Body of pancreas (tissue), 4 donors: Measurements from ENCODE around the gene MRGPRD. TPM values are rescaled to one million over a fixed set of nuclear protein-coding genes. Genes with fewer than 3 reads are reported as not detected.

ENCODE experiments used
- ATAC-seq: fragments of 150-250 bp; one replicate; pipeline ENCODE4 v1.9.1; 2016
- DNase-seq, 4 donors: peaks; one replicate each; pipeline ENCODE4 v3.0.0-alpha.2; 2019
- H3K27ac ChIP-seq, 4 donors: fragments of 200-600 bp; sonication (generic); 1 replicate in 3 of 4; 2 replicates in 1 of 4; pipeline versions ENCODE4 v1.5.1 to v1.6.1; 2016 to 2019; ENCODE audit warnings: mild to moderate bottlenecking in 1 of 4, mixed read lengths in 1 of 4, moderate library complexity in 1 of 4
- H3K27me3 ChIP-seq, 2 donors: fragments of 200-600 bp; sonication (generic); one replicate each; pipeline ENCODE4 v1.6.0; 2016; ENCODE audit warnings: mild to moderate bottlenecking in 1 of 2
- H3K36me3 ChIP-seq, 2 donors: fragments of 200-600 bp; sonication (generic); replicated peaks in 1 of 2; 2 replicates each; pipeline ENCODE4 v1.5.1; 2016; ENCODE audit warnings: low read depth in 2 of 2; ENCODE audit not compliant: insufficient read depth in 1 of 2
- H3K4me1 ChIP-seq: fragments of 200-600 bp; sonication (generic); one replicate; pipeline ENCODE4 v1.6.0; 2016
- H3K4me3 ChIP-seq, 2 donors: fragments of 200-600 bp; sonication (generic); 1 replicate in 1 of 2; 2 replicates in 1 of 2; pipeline ENCODE4 v1.5.1; 2016 to 2019
- H3K9me3 ChIP-seq, 3 donors: fragments of 200-600 bp; sonication (generic); 1 replicate in 2 of 3; 2 replicates in 1 of 3; pipeline ENCODE4 v1.5.1; 2016
- CTCF ChIP-seq, 7 experiments: fragments of 450-650 bp in 4 of 7; fragments of 200-600 bp in 3 of 7; sonication (generic) in 3 of 7; IDR thresholded peaks; one replicate each; pipeline ENCODE4 v1.5.1; 2016 to 2019; ENCODE audit warnings: antibody characterized with exemption in 7 of 7
- POLR2A ChIP-seq, 3 donors: fragments of 450-650 bp; IDR thresholded peaks; one replicate each; pipeline ENCODE4 v1.6.1; 2016; ENCODE audit warnings: antibody characterized with exemption in 3 of 3, mild to moderate bottlenecking in 2 of 3
- WGBS, 2 donors: methylation state at CpG; one replicate each; pipeline ENCODE4 v1.1.5; 2017; 5-methylcytosine and 5-hydroxymethylcytosine counted together
- intact Hi-C: fragments of 100-400 bp; cut with DNase I; formaldehyde crosslinking; loops from one replicate; pipeline ENCODE4 v1.15.1; 2023
- total RNA-seq, 2 donors: library from RNA; depleted of rRNA; stranded (reverse); fragments of >200 nt; gene quantifications; one replicate each; pipeline ENCODE4 v1.1.0, GENCODE V29; 2016

Gene MRGPRD
- total RNA-seq, 2 donors from 2014 or later: not detected

- no peaks in the 10 kb centered on the region for H3K27me3 ChIP-seq
- DNase-seq (no peak), ATAC-seq (no peak)
- 0 to 5% methylated on average over 1 to 12 of the region's 12 CpGs for WGBS, 2 donors
- no peak overlapping the region for H3K27ac ChIP-seq
- H3K9me3 ChIP-seq: no peaks in the 10 kb centered on the region
- peaks cover 8% of the 10 kb centered on the region for H3K4me1 ChIP-seq
- no peak for TF ChIP-seq CTCF (IDR thresholded peaks at IDR 0.05)
- no peak for TF ChIP-seq POLR2A (IDR thresholded peaks at IDR 0.05)
- no peaks in the 10 kb centered on the region for H3K36me3 ChIP-seq
- H3K4me3 ChIP-seq: no peak overlapping the region
- intact Hi-C loops: no loop called here
Observed at GRCh38 chr11:68956142-68956541, 24.6 kb downstream of the MRGPRD start.

DNA sequence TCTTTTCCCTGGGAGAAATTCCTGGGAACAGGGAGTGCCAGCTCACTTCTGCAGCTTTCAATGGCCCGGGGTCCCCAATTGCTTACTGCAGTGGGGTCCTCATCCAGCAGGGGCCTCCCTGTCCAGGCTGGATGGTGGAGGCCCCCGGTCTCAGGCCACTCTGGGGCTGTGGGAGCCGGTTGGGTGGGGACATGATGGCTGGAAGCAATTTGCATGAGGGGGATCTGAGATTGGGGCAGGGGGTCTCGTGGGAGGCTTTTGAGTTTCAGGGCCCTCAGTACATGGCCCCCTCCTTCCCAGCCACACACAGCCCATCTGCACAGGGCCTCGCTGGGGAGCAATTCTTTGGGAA is 25.2 kb downstream of the MRGPRD start:
- TF ChIP-seq POLR2A (IDR thresholded peaks at IDR 0.05): no peak
- TF ChIP-seq CTCF (IDR thresholded peaks at IDR 0.05): no peak
- no peak for ATAC-seq
- Histone ChIP-seq H3K4me3 (no peak overlapping the region), H3K27ac (no peak overlapping the region), H3K4me1 (peaks cover 8% of the 10 kb centered on the region), H3K36me3 (no peaks in the 10 kb centered on the region), H3K9me3 (no peaks in the 10 kb centered on the region), H3K27me3 (no peaks in the 10 kb centered on the region)
- 10 to 28% methylated on average over 3 to 4 of the region's 5 CpGs for WGBS, 2 donors
- DNase-seq: no peak
- intact Hi-C loops: no loop called here

- H3K27me3 ChIP-seq: no peaks in the 10 kb centered on the region
- H3K4me3 ChIP-seq: no peak overlapping the region
- no peaks in the 10 kb centered on the region for H3K9me3 ChIP-seq
- TF ChIP-seq CTCF (IDR thresholded peaks at IDR 0.05): no peak
- no peak for TF ChIP-seq POLR2A (IDR thresholded peaks at IDR 0.05)
- intact Hi-C loops: no loop called here
- H3K36me3 ChIP-seq: no peaks in the 10 kb centered on the region
- no peak overlapping the region for H3K27ac ChIP-seq
- DNase-seq (peak in 2 of 4 donors; percentile 23 to 38), ATAC-seq (peak; percentile 33)
- 39 to 66% methylated on average over 10 to 30 of the region's 30 CpGs for WGBS, 2 donors
- H3K4me1 ChIP-seq: peaks cover 8% of the 10 kb centered on the region
Observed at GRCh38 chr11:68954836-68955606, 25.8 kb downstream of the MRGPRD start.

- TF ChIP-seq CTCF (IDR thresholded peaks at IDR 0.05): no peak
- TF ChIP-seq POLR2A (IDR thresholded peaks at IDR 0.05): no peak
- ATAC-seq (no peak), DNase-seq (no peak)
- H3K4me3 ChIP-seq: no peak overlapping the region
- no peaks in the 10 kb centered on the region for H3K27me3 ChIP-seq
- no peak overlapping the region for H3K27ac ChIP-seq
- intact Hi-C loops: no loop called here
- no peaks in the 10 kb centered on the region for H3K36me3 ChIP-seq
- no peaks in the 10 kb centered on the region for H3K9me3 ChIP-seq
- WGBS, 2 donors: 74 to 78% methylated on average over 2 to 9 of the region's 9 CpGs
- H3K4me1 ChIP-seq: peaks cover 14% of the 10 kb centered on the region
Observed at GRCh38 chr11:68950762-68951161, 30.0 kb downstream of the MRGPRD start.

DNA sequence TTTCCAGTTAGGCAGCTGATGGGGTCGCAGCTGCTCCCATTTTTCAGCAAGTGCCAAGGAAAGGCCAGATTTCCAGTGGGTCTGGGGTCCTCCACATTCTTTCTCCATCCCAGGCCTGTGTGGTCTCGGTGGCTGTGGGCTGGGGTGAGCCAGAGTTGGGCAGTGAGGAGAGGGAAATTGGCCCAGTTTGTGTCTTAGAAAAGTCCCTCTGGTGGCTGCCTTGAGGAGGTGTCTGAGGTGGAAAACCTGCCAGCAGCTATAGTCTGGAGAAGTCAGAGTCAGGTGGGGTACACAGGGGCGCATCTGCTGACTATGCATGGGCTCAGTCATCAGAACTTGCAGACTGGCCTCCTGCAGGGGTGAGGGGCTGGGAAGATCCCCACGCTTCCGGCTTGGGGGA is 30.5 kb downstream of the MRGPRD start:
- H3K27ac ChIP-seq: no peak overlapping the region
- no peaks in the 10 kb centered on the region for H3K36me3 ChIP-seq
- TF ChIP-seq POLR2A (IDR thresholded peaks at IDR 0.05): no peak
- TF ChIP-seq CTCF (IDR thresholded peaks at IDR 0.05): no peak
- H3K9me3 ChIP-seq: no peaks in the 10 kb centered on the region
- no peak overlapping the region for H3K4me3 ChIP-seq
- DNase-seq (no peak), ATAC-seq (no peak)
- intact Hi-C loops: no loop called here
- 69 to 73% methylated on average over 5 of the region's 5 CpGs for WGBS, 2 donors
- H3K27me3 ChIP-seq: no peaks in the 10 kb centered on the region
- H3K4me1 ChIP-seq: peaks cover 11% of the 10 kb centered on the region
